Heart left ventricle (tissue), 13 donors: Measurements from ENCODE around the gene FBXO38.

ENCODE experiments used
- POLR2A ChIP-seq, 2 donors: fragments of 450-650 bp; IDR thresholded peaks; one replicate each; pipeline ENCODE4 v1.6.1; 2017; ENCODE audit warnings: antibody characterized with exemption in 2 of 2, mild to moderate bottlenecking in 2 of 2, moderate library complexity in 2 of 2
- TF ChIP-seq, protein P1 (sequence below), 12 donors: fragments of 200-600 bp; sonication (generic) in 4 of 12; IDR thresholded peaks; one replicate each; pipeline versions ENCODE4 v1.5.0 to v1.8.0; 2018 to 2022; ENCODE audit warnings: antibody characterized with exemption in 12 of 12, mild to moderate bottlenecking in 5 of 12
- donor health status: ischemic (EF 13 %, LVEDD 7.1; RV severe dilation, severe dysfunction).
- donor health status: DM: no; HTN: yes; CAD: no.
- donor health status: DM: no; HTN: no; CAD: no.
- donor health status: ischemic (EF 25% LVEDD 6.9; RV normal size, moderate dysfunction).
- donor health status: ischemic (EF 25% LVEDD 5.7; RV mildly dilated, moderate dysfunction).
- donor health status: ischemic (EF 35%, LVEDD 5.7; RV mildly dilated, moderate dysfunction).
- donor health status: nonischemic (EF 11% LVEDD 7.7; RV severe dilation, severe dysfunction).
- donor health status: DM: yes; HTN: yes; CAD: no.
- donor health status: PGD.
- donor health status: ischemic (EF 29% LVEDD 5.4; RV normal size, mild dysfunction).
- donor health status: nonischemic (EF 23%, LVEDD 6.1; RV moderate dilation, normal function).

DNA sequence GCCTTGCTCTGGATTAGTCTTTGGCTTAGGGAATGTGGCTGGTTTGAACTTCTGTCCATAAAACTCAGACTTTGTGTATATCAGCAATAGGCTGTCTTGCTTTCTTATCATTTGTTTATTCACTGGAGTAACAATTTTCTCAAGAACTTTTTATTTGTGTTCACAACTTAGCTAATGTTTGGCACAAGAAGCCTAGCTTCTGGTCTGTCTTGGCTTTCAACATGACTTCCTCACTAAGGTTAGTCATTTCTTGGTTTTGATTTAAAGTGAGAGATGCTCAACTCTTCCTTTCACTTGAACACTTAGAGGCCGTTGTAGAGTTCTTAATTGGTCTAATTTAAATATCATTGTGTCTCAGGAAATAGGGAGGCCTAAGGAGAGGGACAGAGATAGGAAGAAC, 4.9 kb downstream of the FBXO38 start:
- TF ChIP-seq, protein P1, sequence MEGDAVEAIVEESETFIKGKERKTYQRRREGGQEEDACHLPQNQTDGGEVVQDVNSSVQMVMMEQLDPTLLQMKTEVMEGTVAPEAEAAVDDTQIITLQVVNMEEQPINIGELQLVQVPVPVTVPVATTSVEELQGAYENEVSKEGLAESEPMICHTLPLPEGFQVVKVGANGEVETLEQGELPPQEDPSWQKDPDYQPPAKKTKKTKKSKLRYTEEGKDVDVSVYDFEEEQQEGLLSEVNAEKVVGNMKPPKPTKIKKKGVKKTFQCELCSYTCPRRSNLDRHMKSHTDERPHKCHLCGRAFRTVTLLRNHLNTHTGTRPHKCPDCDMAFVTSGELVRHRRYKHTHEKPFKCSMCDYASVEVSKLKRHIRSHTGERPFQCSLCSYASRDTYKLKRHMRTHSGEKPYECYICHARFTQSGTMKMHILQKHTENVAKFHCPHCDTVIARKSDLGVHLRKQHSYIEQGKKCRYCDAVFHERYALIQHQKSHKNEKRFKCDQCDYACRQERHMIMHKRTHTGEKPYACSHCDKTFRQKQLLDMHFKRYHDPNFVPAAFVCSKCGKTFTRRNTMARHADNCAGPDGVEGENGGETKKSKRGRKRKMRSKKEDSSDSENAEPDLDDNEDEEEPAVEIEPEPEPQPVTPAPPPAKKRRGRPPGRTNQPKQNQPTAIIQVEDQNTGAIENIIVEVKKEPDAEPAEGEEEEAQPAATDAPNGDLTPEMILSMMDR (IDR thresholded peaks at IDR 0.05) = no peak
- no peak for TF ChIP-seq POLR2A (IDR thresholded peaks at IDR 0.05)
